GM18868 (cell line): Measurements from ENCODE around the gene CDK13.
A peak's percentile ranks its signal among the peaks of the same experiment; 100 is the strongest.
"Not testable (repeated sequence)": the region's sequence is repeated elsewhere in the genome, so short reads cannot be mapped to it uniquely, and the experiment has no call there.

Experiments used
- ATAC-seq: cut with Tn5 transposase; IDR thresholded peaks from one replicate; pipeline ENCODE4 v1.9.1; 2021; ENCODE audit warnings: mild to moderate bottlenecking, moderate library complexity; ENCODE audit not compliant: unreplicated experiment

CDK13 gene

GRCh38 chr7:39949971-39950472, at the start of gene CDK13:
Gene CDK13, plus strand, starts transcription at chr7:39950256. Its CDS starts 386 bp downstream, at chr7:39950642.
- ATAC-seq = peak; percentile 44

- no peak for ATAC-seq
Observed at GRCh38 chr7:39904077-39904486, 46.0 kb upstream of the CDK13 start.

GRCh38 chr7:39908141-39908540, 41.9 kb upstream of the CDK13 start:
- ATAC-seq = no peak

GRCh38 chr7:39908973-39909372, 41.1 kb upstream of the CDK13 start:
- no peak for ATAC-seq

- ATAC-seq = no peak
Observed at GRCh38 chr7:39909526-39909925, 40.5 kb upstream of the CDK13 start.

GRCh38 chr7:39910108-39910869, 39.8 kb upstream of the CDK13 start:
- ATAC-seq = no peak

GRCh38 chr7:39911167-39911566, 38.9 kb upstream of the CDK13 start:
- ATAC-seq = no peak

- ATAC-seq = not testable (repeated sequence)
Observed at GRCh38 chr7:39915847-39916246, 34.2 kb upstream of the CDK13 start.

- ATAC-seq = no peak
Observed at GRCh38 chr7:39919646-39920045, 30.4 kb upstream of the CDK13 start.

GRCh38 chr7:39921506-39922175, 28.4 kb upstream of the CDK13 start:
- no peak for ATAC-seq

- no peak for ATAC-seq
Observed at GRCh38 chr7:39922580-39922979, 27.5 kb upstream of the CDK13 start.

- no peak for ATAC-seq
Observed at GRCh38 chr7:39923091-39923490, 27.0 kb upstream of the CDK13 start.

- no peak for ATAC-seq
Observed at GRCh38 chr7:39924122-39924521, 25.9 kb upstream of the CDK13 start.

- ATAC-seq = no peak
Observed at GRCh38 chr7:39926111-39926510, 23.9 kb upstream of the CDK13 start.

- no peak for ATAC-seq
Observed at GRCh38 chr7:39927018-39927417, 23.0 kb upstream of the CDK13 start.

GRCh38 chr7:39934132-39934531, 15.9 kb upstream of the CDK13 start:
- no peak for ATAC-seq

GRCh38 chr7:39936761-39937160, 13.3 kb upstream of the CDK13 start:
- ATAC-seq = no peak

GRCh38 chr7:39937366-39938153, 12.5 kb upstream of the CDK13 start:
- no peak for ATAC-seq

GRCh38 chr7:39942883-39943282, 7.2 kb upstream of the CDK13 start:
- ATAC-seq = no peak

- ATAC-seq = no peak
Observed at GRCh38 chr7:39946693-39947092, 3.4 kb upstream of the CDK13 start.

- ATAC-seq = no peak
Observed at GRCh38 chr7:39948375-39948955, 1.6 kb upstream of the CDK13 start.
